ENCODE measurements around the gene AGAP1. TPM values are rescaled to one million over a fixed set of nuclear protein-coding genes. Genes with fewer than 3 reads are reported as not detected.

The AGAP1 gene
- total and polyA plus RNA-seq, 2 donors (not counting 3 experiments of a cell fraction or from before 2014, with no cell fraction given), result 10.2 to 20.9 TPM

GRCh38 chr2:235539773-235540172 is 45.9 kb downstream of the AGAP1 start:
- Histone ChIP-seq H2AFZ (ENCODE audit: low read depth, low read length) (no peak overlapping the region), H3K27me3 (ENCODE audit: control insufficient read depth in 2 of 2, insufficient read depth in 2 of 2, low read length in 2 of 2) (no peaks in the 10 kb centered on the region), H3K4me3 (replicated peaks in 1 of 3; ENCODE audit: insufficient read depth in 1 of 3, low read depth in 1 of 3, low read length in 3 of 3) (no peak overlapping the region), H3K4me2 (ENCODE audit: insufficient read depth, low read length) (no peak overlapping the region), H3K9ac (replicated peaks; ENCODE audit: extremely low read depth, insufficient read depth, low read length) (no peak overlapping the region), H3K9me1 (replicated peaks; ENCODE audit: control insufficient read depth, extremely low read depth, insufficient read depth, low read length) (no peaks in the 10 kb centered on the region), H4K20me1 (replicated peaks; ENCODE audit: control insufficient read depth, extremely low read depth, insufficient read depth, low read length) (no peaks in the 10 kb centered on the region), H3K27ac (ENCODE audit: insufficient read depth, low read depth, low read length) (no peak overlapping the region), H3K9me3 (replicated peaks; ENCODE audit: control insufficient read depth, insufficient read depth, low read length) (no peaks in the 10 kb centered on the region), H3K4me1 (ENCODE audit: control insufficient read depth, extremely low read depth, insufficient read depth, low read length) (no peaks in the 10 kb centered on the region), H3K79me2 (ENCODE audit: control insufficient read depth, insufficient read depth, low read length) (no peaks in the 10 kb centered on the region), H3K36me3 (ENCODE audit: control insufficient read depth in 2 of 2, extremely low read depth in 1 of 2, insufficient read depth in 2 of 2, low read length in 2 of 2) (no peaks in the 10 kb centered on the region)
- intact Hi-C loops (cut with micrococcal nuclease) (no loop called here), dilution Hi-C loops (cut with MboI; ENCODE audit: extremely low pct_ligation_motif_present, low sequenced_read_pairs) (no loop called here)
- TF ChIP-seq EZH2 (IDR thresholded peaks at IDR 0.05; ENCODE audit: borderline replicate concordance, low read depth, low read length, severe bottlenecking) (no peak), MAX (IDR thresholded peaks at IDR 0.05; ENCODE audit: insufficient read depth, insufficient read length) (no peak), JUN (IDR thresholded peaks at IDR 0.05; ENCODE audit: borderline replicate concordance, insufficient read depth, insufficient read length, low read depth) (no peak), CTCF (IDR thresholded peaks at IDR 0.05; ENCODE audit: extremely low read depth in 1 of 2, insufficient read depth in 1 of 2, low read depth in 1 of 2, low read length in 2 of 2) (no peak), POLR2A (IDR thresholded peaks at IDR 0.05; ENCODE audit: low read depth, low read length) (no peak), GATA2 (IDR thresholded peaks at IDR 0.05; ENCODE audit: insufficient read depth, insufficient read length, low read depth, low read length) (no peak), FOS (IDR thresholded peaks at IDR 0.05; ENCODE audit: borderline replicate concordance, insufficient read depth, low read length) (no peak), MYC (IDR thresholded peaks at IDR 0.05; ENCODE audit: low read depth, low read length) (no peak)
- no TSS peak for BruUV-seq (replicated peaks)
- CTCF ChIA-PET, result no interaction called here
- no peak for FAIRE-seq
- DNase-seq (ENCODE audit: low read depth, low spot score), result no peak
- POLR2A ChIA-PET, result interaction anchor here (0.7 kb wide), 1 partner anchor 48 kb away, joined by 6 read pairs; no protein-coding TSS in a partner anchor

Measured in endothelial cell of umbilical vein (primary cell).